IMR-90 (cell line): ENCODE results near the gene INMT.

Source experiments
- BHLHE40 ChIP-seq: fragments of 150-350 bp; IDR thresholded peaks from 2 replicates; pipeline ENCODE4 v1.6.1; 2016; ENCODE audit warnings: mild to moderate bottlenecking, low read depth, low read length
- CEBPB ChIP-seq: IDR thresholded peaks from 2 replicates; pipeline ENCODE4 v1.6.1; 2012; ENCODE audit warnings: low read depth, low read length, improper control_type of control experiment
- CHD1 ChIP-seq: IDR thresholded peaks from 2 replicates; pipeline ENCODE4 v1.6.1; 2012; ENCODE audit warnings: low read depth, low read length, improper control_type of control experiment
- MAFK ChIP-seq: IDR thresholded peaks from 2 replicates; pipeline ENCODE4 v1.6.1; 2012; ENCODE audit warnings: low read depth, low read length, improper control_type of control experiment
- MAZ ChIP-seq: IDR thresholded peaks from 2 replicates; pipeline ENCODE4 v1.6.1; 2012; ENCODE audit warnings: low read depth, mild to moderate bottlenecking, low read length, improper control_type of control experiment, moderate library complexity, borderline replicate concordance
- MXI1 ChIP-seq: IDR thresholded peaks from 2 replicates; pipeline ENCODE4 v1.6.1; 2012; ENCODE audit warnings: low read depth, mild to moderate bottlenecking, low read length, moderate library complexity, borderline replicate concordance
- POLR2A ChIP-seq: IDR thresholded peaks from 2 replicates; pipeline ENCODE4 v1.6.1; 2012; ENCODE audit warnings: mild to moderate bottlenecking, low read depth, low read length
- RAD21 ChIP-seq: IDR thresholded peaks from 2 replicates; pipeline ENCODE4 v1.6.1; 2012; ENCODE audit warnings: low read length, improper control_type of control experiment
- RCOR1 ChIP-seq: IDR thresholded peaks from 2 replicates; pipeline ENCODE4 v1.6.1; 2012; ENCODE audit warnings: mild to moderate bottlenecking, low read length, improper control_type of control experiment; ENCODE audit not compliant: insufficient replicate concordance
- RFX5 ChIP-seq: IDR thresholded peaks from 2 replicates; pipeline ENCODE4 v1.8.0; 2012; ENCODE audit warnings: low read depth, mild to moderate bottlenecking, low read length, moderate library complexity
- SMC3 ChIP-seq: fragments of 150-350 bp; IDR thresholded peaks from 2 replicates; pipeline ENCODE4 v1.6.1; 2016; ENCODE audit warnings: low read depth, mild to moderate bottlenecking, antibody characterized with exemption, low read length, moderate library complexity
- TF ChIP-seq, protein P1 (sequence below): conservative IDR thresholded peaks from 2 replicates; pipeline ENCODE4 v1.5.1; 2012; ENCODE audit warnings: mild to moderate bottlenecking, low read depth, low read length, improper control_type of control experiment
- TF ChIP-seq, protein P2 (sequence below): fragments of 150-350 bp; IDR thresholded peaks from 2 replicates; pipeline ENCODE4 v1.6.1; 2017; ENCODE audit warnings: mild to moderate bottlenecking, antibody characterized with exemption, low read length, low read depth

DNA sequence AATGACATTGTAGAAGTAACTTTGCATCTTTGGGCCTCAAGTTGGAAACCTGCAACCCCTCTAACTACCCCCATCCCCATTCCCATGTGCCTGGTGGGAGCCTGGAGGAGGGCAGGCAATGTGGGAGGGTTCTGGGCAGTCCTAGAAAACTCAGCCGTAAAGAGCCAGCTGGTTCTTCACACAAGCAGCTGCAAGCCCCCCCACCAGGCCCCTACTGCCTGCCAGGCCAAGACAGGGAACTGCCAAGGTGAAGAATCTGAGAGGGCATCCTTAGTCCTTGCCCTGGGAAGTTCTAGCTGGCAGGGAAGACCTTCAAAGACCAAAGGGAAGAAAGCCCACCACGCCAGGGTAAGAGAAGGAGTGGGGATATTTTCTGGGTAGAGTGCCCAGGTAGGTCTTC lies 12.2 kb upstream of the INMT start:
- TF ChIP-seq CHD1 (no peak), POLR2A (no peak), RCOR1 (no peak), SMC3 (no peak), BHLHE40 (no peak), RAD21 (no peak), MXI1 (no peak), RFX5 (no peak), CEBPB (no peak), MAFK (no peak), MAZ (no peak)
- TF ChIP-seq, protein P1, sequence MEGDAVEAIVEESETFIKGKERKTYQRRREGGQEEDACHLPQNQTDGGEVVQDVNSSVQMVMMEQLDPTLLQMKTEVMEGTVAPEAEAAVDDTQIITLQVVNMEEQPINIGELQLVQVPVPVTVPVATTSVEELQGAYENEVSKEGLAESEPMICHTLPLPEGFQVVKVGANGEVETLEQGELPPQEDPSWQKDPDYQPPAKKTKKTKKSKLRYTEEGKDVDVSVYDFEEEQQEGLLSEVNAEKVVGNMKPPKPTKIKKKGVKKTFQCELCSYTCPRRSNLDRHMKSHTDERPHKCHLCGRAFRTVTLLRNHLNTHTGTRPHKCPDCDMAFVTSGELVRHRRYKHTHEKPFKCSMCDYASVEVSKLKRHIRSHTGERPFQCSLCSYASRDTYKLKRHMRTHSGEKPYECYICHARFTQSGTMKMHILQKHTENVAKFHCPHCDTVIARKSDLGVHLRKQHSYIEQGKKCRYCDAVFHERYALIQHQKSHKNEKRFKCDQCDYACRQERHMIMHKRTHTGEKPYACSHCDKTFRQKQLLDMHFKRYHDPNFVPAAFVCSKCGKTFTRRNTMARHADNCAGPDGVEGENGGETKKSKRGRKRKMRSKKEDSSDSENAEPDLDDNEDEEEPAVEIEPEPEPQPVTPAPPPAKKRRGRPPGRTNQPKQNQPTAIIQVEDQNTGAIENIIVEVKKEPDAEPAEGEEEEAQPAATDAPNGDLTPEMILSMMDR: no peak
- TF ChIP-seq, protein P2, sequence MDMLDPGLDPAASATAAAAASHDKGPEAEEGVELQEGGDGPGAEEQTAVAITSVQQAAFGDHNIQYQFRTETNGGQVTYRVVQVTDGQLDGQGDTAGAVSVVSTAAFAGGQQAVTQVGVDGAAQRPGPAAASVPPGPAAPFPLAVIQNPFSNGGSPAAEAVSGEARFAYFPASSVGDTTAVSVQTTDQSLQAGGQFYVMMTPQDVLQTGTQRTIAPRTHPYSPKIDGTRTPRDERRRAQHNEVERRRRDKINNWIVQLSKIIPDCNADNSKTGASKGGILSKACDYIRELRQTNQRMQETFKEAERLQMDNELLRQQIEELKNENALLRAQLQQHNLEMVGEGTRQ: no peak
